NCI-H524 treated with DMSO at 0.1 percent for 48 hours (cell line): ENCODE results near the gene NKX6-2.

Experiments
- DNase-seq: peaks from one replicate; lab custom pipeline; 2025; lab: John Stamatoyannopoulos, UW

Gene NKX6-2

DNA sequence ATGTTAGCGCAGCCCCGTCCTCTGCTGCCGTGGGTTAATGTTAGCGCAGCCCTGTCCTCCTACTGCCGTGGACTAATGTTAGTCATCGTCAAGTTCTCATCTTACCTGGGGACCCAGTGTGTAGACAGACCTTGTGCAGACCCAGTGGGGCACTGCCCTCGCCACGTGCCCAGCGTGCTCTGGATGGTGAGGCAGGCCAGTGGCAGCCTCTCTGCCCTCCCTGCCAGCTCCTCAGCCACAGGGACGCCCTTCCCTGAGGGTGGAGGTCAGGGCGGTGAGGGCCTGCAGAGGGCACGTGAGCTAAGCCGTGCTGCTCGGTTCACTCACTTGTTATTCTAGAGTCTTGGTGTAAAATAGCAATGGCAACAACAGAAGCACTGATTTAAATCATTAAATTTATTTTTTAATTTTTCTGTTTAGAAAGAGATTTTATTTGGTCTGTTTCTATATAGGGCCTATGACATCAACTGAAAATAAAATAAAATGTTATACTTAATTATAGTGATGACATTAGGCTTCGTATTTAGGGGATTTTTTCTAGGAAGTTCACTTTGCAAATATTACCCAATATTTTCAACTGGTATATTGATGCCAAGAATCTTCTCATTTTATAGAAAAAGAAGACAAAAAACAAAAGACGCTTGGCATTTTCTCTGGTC lies 48.4 kb downstream of the NKX6-2 start:
- no peak for DNase-seq

DNA sequence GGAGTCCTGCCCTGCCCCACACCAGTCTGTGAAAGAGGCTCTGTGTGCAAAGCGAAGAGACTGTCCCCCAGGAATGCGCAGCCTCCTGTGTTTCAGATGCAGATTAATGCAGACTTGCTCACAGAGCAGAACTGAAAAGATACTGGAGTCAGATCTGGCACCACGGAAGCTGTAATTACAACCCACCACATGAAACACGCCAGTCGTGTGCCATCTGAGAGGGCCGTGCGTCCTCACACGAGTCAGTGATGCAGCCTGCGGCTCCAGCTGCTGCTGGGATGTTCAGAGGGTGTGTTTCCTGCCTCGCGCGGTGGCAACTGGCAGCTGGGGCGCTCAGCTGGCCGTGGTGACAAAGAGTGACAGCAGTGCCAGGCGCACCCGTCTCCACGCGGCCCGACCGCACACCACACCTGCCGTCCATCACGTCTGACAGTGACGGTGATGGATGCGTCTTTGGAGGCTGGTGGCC lies 50.0 kb downstream of the NKX6-2 start:
- DNase-seq: no peak

DNA sequence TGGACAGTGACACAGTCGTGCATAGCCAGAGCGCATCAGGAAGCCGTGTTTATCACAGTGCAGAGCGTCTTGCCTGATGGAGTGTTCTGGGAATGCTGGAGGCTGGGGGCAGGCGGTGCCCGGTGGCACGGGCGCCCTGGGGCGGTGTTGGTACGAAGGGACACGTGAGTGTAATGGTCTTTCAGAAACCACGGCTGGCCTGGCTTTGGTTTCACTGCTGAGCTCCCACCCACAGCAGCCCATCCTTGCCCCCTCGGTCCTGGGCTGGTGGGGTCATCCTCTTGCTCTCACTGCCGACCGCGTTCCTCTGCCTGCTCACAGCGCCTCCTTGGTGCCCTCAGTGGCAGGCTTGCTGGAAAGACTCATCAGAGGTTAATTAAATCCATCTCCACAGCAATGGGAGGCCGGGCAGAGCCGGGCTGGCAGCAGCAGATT lies 50.6 kb downstream of the NKX6-2 start:
- DNase-seq: no peak

DNA sequence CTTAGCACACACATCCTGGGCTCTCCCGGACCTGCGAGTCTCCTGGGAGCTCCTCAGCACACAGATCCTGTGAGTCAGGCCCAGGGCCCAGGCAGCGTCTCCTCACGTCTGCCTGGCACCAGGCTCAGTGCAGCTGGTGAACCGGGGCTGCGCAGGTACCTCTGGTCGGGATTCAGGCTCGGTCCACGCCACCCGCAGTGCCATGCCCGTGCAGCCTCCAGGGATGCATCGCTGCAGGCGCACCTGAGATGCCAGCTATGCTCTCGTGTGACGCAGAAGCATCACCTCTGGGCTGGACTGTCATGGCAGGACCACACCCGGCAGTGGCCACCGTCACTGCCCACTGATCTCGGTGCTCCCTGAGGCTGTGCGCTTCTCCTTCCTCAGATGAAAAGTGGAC lies 52.0 kb downstream of the NKX6-2 start:
- DNase-seq: no peak
